HepG2 (cell line): ENCODE results near the gene IL1RAPL2. TPM values are rescaled to one million over a fixed set of nuclear protein-coding genes. Genes with fewer than 3 reads are reported as not detected.

ENCODE experiments used
- ATAC-seq: fragments of 200-7000 bp; cut with Tn5 transposase; 3 replicates; pipeline ENCODE4 v1.9.1; 2020; ENCODE audit warnings: mild to moderate bottlenecking, moderate library complexity
- BruUV-seq: library from RNA; stranded (reverse); fragments of 400-500 nt; replicated peaks from 2 replicates; lab custom pipeline; 2021; lab: Mats Ljungman, UMichigan
- CTCF ChIA-PET: fragments of 300-600 bp; formaldehyde crosslinking; extraction: SDS; loops from one replicate; lab custom pipeline; 2021; ENCODE audit warnings: low total read pairs, inconsistent platforms, low intra/inter-chr PET ratio; lab: Yijun Ruan, JAX
- POLR2A ChIA-PET: fragments of 350-600 bp; sonication (Branson Sonifier 250); formaldehyde crosslinking; loops from one replicate; lab custom pipeline; 2020; ENCODE audit warnings: antibody characterized with exemption, inconsistent platforms; lab: Yijun Ruan, JAX
- DNase-seq: peaks from one replicate; pipeline ENCODE4 v3.0.0-alpha.2; 2015; ENCODE audit warnings: low spot score
- FAIRE-seq: peaks from 3 replicates; lab custom pipeline; 2011; peaks lifted over from hg19 to GRCh38; lab: Jason Lieb, UNC
- H2AFZ ChIP-seq: one replicate; pipeline ENCODE4 v1.6.1; 2011; ENCODE audit warnings: low read length, inconsistent platforms
- H3K27ac ChIP-seq: fragments of 300-600 bp; 3 replicates; pipeline ENCODE4 v1.8.0; 2011; ENCODE audit warnings: mixed run types, mild to moderate bottlenecking, mixed read lengths, low read length, inconsistent platforms; ENCODE audit not compliant: insufficient read depth; ENCODE audit errors: extremely low read length
- H3K27me3 ChIP-seq, 2 experiments: fragments of 200-600 bp in 1 of 2; 2 replicates in 1 of 2; 3 replicates in 1 of 2; pipeline versions ENCODE4 v1.6.0 to v1.8.0; 2011; ENCODE audit warnings: low read length in 2 of 2, mild to moderate bottlenecking in 2 of 2, moderate library complexity in 2 of 2, inconsistent platforms in 1 of 2; ENCODE audit not compliant: insufficient read depth in 2 of 2, control insufficient read depth in 1 of 2
- H3K36me3 ChIP-seq, 2 experiments: fragments of 200-600 bp in 1 of 2; replicated peaks in 1 of 2; 2 replicates in 1 of 2; 3 replicates in 1 of 2; pipeline versions ENCODE4 v1.5.1 to v1.8.0; 2011; ENCODE audit warnings: low read length in 2 of 2, inconsistent platforms in 1 of 2; ENCODE audit not compliant: insufficient read depth in 2 of 2, control insufficient read depth in 1 of 2
- H3K4me1 ChIP-seq: 2 replicates; pipeline ENCODE4 v1.5.1; 2012; ENCODE audit warnings: low read length, inconsistent platforms; ENCODE audit not compliant: insufficient read depth
- H3K4me2 ChIP-seq: 2 replicates; pipeline ENCODE4 v1.6.0; 2011; ENCODE audit warnings: low read depth, low read length, inconsistent platforms
- H3K4me3 ChIP-seq, 3 experiments: fragments of 200-600 bp in 1 of 3; sonication (generic), shearing (Covaris generic) in 1 of 3; replicated peaks in 1 of 3; 2 replicates each; pipeline ENCODE4 v1.5.1; 2011 to 2016; ENCODE audit warnings: low read length in 3 of 3, inconsistent platforms in 2 of 3, low read depth in 2 of 3, mild to moderate bottlenecking in 2 of 3, control low read depth in 1 of 3, mixed read lengths in 1 of 3; ENCODE audit not compliant: insufficient read depth in 1 of 3
- H3K79me2 ChIP-seq: one replicate; pipeline ENCODE4 v1.6.1; 2011; ENCODE audit warnings: low read length, inconsistent platforms; ENCODE audit not compliant: insufficient read depth
- H3K9ac ChIP-seq: 2 replicates; pipeline ENCODE4 v1.6.0; 2011; ENCODE audit warnings: mild to moderate bottlenecking, low read depth, low read length, inconsistent platforms; ENCODE audit not compliant: insufficient read depth
- H3K9me3 ChIP-seq: 2 replicates; pipeline ENCODE4 v1.5.1; 2012; ENCODE audit warnings: mild to moderate bottlenecking, low read length
- H4K20me1 ChIP-seq: 2 replicates; pipeline ENCODE4 v1.6.0; 2011; ENCODE audit warnings: inconsistent platforms, mild to moderate bottlenecking, low read length, moderate library complexity; ENCODE audit not compliant: insufficient read depth
- ATRX ChIP-seq: sonication (generic); formaldehyde crosslinking; IDR thresholded peaks from 2 replicates; pipeline ENCODE4 v1.4.0; 2020; ENCODE audit warnings: missing genetic modification reagents, borderline replicate concordance
- NR2F1 ChIP-seq, 2 experiments: fragments of 450-650 bp in 1 of 2; formaldehyde crosslinking in 1 of 2; IDR thresholded peaks; 2 replicates each; pipeline versions ENCODE4 v1.5.0 to v1.6.1; 2016 to 2020; ENCODE audit warnings: mild to moderate bottlenecking in 1 of 2, missing compliant biosample characterization in 1 of 2, missing genetic modification reagents in 1 of 2, moderate library complexity in 1 of 2
- RBAK ChIP-seq: sonication (generic); formaldehyde crosslinking; IDR thresholded peaks from 2 replicates; pipeline ENCODE4 v1.5.1; 2020; ENCODE audit warnings: mild to moderate bottlenecking, missing genetic modification reagents
- SIN3A ChIP-seq: IDR thresholded peaks from 2 replicates; pipeline ENCODE4 v1.6.1; 2011; ENCODE audit warnings: low read depth, mild to moderate bottlenecking, control low read depth, low read length, borderline replicate concordance
- SRF ChIP-seq: IDR thresholded peaks from 2 replicates; pipeline ENCODE4 v1.6.1; 2011; ENCODE audit warnings: mild to moderate bottlenecking, low read depth, low read length, moderate library complexity
- TRIM24 ChIP-seq: sonication (generic); formaldehyde crosslinking; IDR thresholded peaks from 2 replicates; pipeline ENCODE4 v1.8.0; 2022; ENCODE audit warnings: mild to moderate bottlenecking, missing genetic modification reagents
- ZBTB33 ChIP-seq: sonication (generic); formaldehyde crosslinking; IDR thresholded peaks from 2 replicates; pipeline ENCODE4 v1.4.0; 2020; ENCODE audit warnings: missing genetic modification reagents
- ZEB1 ChIP-seq: IDR thresholded peaks from 2 replicates; pipeline ENCODE4 v1.6.1; 2012; ENCODE audit warnings: mild to moderate bottlenecking, low read depth, inconsistent platforms; ENCODE audit not compliant: insufficient replicate concordance
- ZNF12 ChIP-seq: sonication (generic); formaldehyde crosslinking; IDR thresholded peaks from 2 replicates; pipeline ENCODE4 v1.5.0; 2020; ENCODE audit warnings: missing genetic modification reagents
- ZNF331 ChIP-seq: sonication (generic); formaldehyde crosslinking; IDR thresholded peaks from 2 replicates; pipeline ENCODE4 v1.4.0; 2020; ENCODE audit warnings: missing genetic modification reagents
- ZNF383 ChIP-seq: sonication (generic); formaldehyde crosslinking; IDR thresholded peaks from 2 replicates; pipeline ENCODE4 v1.4.0; 2020; ENCODE audit warnings: missing genetic modification reagents, mild to moderate bottlenecking, borderline replicate concordance
- ZNF496 ChIP-seq: sonication (generic); formaldehyde crosslinking; IDR thresholded peaks from 2 replicates; pipeline ENCODE4 v1.8.1; 2023; ENCODE audit warnings: mild to moderate bottlenecking, moderate library complexity, missing genetic modification reagents; ENCODE audit not compliant: insufficient replicate concordance
- ZNF775 ChIP-seq: sonication (generic); formaldehyde crosslinking; IDR thresholded peaks from 2 replicates; pipeline ENCODE4 v1.4.0; 2020; ENCODE audit warnings: missing genetic modification reagents, mild to moderate bottlenecking, moderate library complexity, borderline replicate concordance
- ZXDC ChIP-seq: sonication (generic); formaldehyde crosslinking; IDR thresholded peaks from 2 replicates; pipeline ENCODE4 v1.5.0; 2020; ENCODE audit warnings: mild to moderate bottlenecking, missing genetic modification reagents
- WGBS: methylation state at CpG from one replicate; pipeline ENCODE4 v1.1.6; 2017; ENCODE audit warnings: low lambda C conversion rate; 5-methylcytosine and 5-hydroxymethylcytosine counted together
- in situ Hi-C: cut with HindIII; loops from 2 replicates; pipeline ENCODE4 v1.10.0; 2017; ENCODE audit warnings: low pct_unique_long_range_greater_than_20kb; ENCODE audit not compliant: extremely low pct_ligation_motif_present
- intact Hi-C: fragments of 100-400 bp; cut with micrococcal nuclease; formaldehyde crosslinking; loops from one replicate; pipeline ENCODE4 v1.10.0; 2022; ENCODE audit not compliant: unreplicated experiment
- polyA plus RNA-seq, 8 experiments: library from polyadenylated mRNA; depleted of rRNA in 3 of 8; stranded (reverse) in 7 of 8; unstranded in 1 of 8; fragments of >200 nt; fragmentation: Illumina TruSeq in 4 of 8; extraction: Trizol in 4 of 8; gene quantifications; 2 replicates each; pipeline versions ENCODE4 v1.2.1 to v1.2.3, GENCODE V29; 2011 to 2016; ENCODE audit warnings: low read depth in 4 of 8, missing spikeins in 1 of 8, mixed read lengths in 1 of 8; ENCODE audit not compliant: insufficient read depth in 1 of 8
- total RNA-seq, 5 experiments: library from RNA; depleted of rRNA; stranded (reverse); fragments of >200 nt; fragmentation: Illumina TruSeq; extraction: Trizol; gene quantifications; 2 replicates each; pipeline ENCODE4 v1.2.3, GENCODE V29; 2016; ENCODE audit warnings: low read depth in 1 of 5

Gene IL1RAPL2
- total and polyA plus RNA-seq, 2 of the 13 experiments (the other 11 are each of a cell fraction or from before 2014, with no cell fraction given) = not detected

- no peak for DNase-seq
- FAIRE-seq = no peak
- POLR2A ChIA-PET = no interaction called here
These were observed 949.6 kb downstream of the IL1RAPL2 start for GRCh38 chrX:105515561-105515960.

More at GRCh38 chrX:105515561-105515960, 949.6 kb downstream of the IL1RAPL2 start:
- Histone ChIP-seq H3K36me3 (no peaks in the 10 kb centered on the region), H3K79me2 (no peaks in the 10 kb centered on the region), H3K4me3 (no peak overlapping the region), H4K20me1 (no peaks in the 10 kb centered on the region), H3K9me3 (no peaks in the 10 kb centered on the region), H3K9ac (no peak overlapping the region), H3K4me2 (no peak overlapping the region), H2AFZ (no peak overlapping the region), H3K27ac (no peak overlapping the region), H3K27me3 (no peaks in the 10 kb centered on the region), H3K4me1 (no peaks in the 10 kb centered on the region)
- no peak for ATAC-seq
- in situ Hi-C loops (no loop called here), intact Hi-C loops (no loop called here)
- no TSS peak for BruUV-seq
- 0% methylated on average over 1 of the region's 1 CpG for WGBS
- TF ChIP-seq SIN3A (no peak), ZNF775 (CRISPR knock-in tag) (no peak), ZXDC (CRISPR knock-in tag) (no peak), ATRX (CRISPR knock-in tag) (no peak), ZNF496 (no peak), TRIM24 (no peak), SRF (no peak), ZNF383 (CRISPR knock-in tag) (no peak), ZNF12 (CRISPR knock-in tag) (no peak), RBAK (no peak), ZBTB33 (CRISPR knock-in tag) (no peak), ZNF331 (CRISPR knock-in tag) (no peak), NR2F1 (CRISPR knock-in tag; IDR thresholded peaks at IDR 0.05) (no peak), ZEB1 (no peak)
- CTCF ChIA-PET = no interaction called here
